Urothelium cell line (cell line): ENCODE measurements around the gene ABHD15.

ENCODE experiments used
- DNase-seq: peaks from one replicate; pipeline ENCODE4 v3.0.0; 2011; ENCODE audit warnings: low spot score, mixed read lengths
- FAIRE-seq: peaks from 2 replicates; lab custom pipeline; 2011; peaks lifted over from hg19 to GRCh38; lab: Jason Lieb, UNC

The ABHD15 gene

DNA sequence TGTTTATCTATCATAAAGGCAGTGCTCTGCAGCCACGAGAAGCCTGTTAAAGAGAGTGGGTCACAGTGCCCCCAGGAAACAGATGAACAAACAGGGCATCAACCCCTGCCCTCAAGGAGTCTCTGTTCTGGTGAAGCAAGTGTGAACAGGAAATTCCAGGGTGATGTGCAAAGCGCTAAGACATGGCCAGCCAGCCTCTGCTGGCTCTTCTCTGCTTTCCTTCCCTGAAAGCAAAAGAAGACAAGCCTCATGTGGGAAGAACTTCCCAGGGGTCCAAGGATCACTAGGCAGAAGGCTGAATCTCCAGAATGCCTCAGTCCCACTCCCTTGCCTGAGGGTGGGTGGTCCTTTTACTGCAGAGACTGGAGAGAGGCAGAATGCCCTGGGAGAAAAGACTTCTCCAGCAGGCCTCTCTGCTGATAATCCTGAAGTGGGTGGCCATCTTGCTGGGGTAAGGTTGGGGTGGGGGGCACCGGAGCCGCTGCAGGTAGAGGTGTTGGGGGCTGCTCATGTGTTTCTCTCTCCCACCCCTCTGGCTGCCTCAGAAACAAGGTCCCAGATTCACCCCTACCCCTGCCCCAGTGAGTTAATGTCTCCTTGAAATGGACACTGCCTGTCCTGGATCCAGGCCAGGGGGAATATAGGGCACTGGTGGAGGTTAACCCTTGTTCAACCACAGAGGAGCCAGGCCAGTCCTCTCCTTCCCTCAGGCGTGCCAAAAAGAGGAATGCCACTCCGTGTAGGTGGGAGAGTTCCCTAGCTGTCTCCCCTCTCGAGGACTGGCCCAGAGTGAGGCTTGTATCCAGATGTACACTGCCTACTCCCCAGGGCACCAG is 28.5 kb upstream of the ABHD15 start:
- FAIRE-seq (no peak), DNase-seq (no peak)

DNA sequence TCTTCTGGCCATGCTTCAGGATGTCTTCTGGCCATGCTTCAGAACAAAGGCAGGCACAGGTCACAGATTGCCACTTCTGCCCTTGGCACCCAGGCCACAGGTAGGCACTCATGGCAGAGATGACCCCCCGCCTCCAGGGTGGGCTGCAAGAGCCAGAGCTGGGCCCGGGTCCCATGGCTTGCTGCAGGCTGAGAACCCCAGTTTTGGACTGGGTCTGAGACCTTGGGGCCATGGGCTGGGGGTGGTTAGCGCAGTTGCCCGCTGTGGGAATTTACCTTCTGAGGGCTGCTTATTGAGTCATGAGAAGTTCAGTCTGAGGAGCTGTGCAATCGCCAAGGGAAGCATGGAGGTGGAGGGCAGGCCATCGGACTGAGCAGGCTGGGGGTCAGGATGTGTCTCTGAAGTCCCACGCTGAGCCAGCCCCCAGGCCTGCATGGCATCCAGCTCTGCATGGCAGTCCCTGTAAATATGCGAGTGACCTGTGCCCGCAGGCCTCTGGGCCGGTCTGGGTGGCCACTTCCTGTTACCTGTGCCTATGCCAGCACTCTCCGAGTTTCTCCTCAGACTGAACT is 27.8 kb upstream of the ABHD15 start:
- DNase-seq = no peak
- no peak for FAIRE-seq

DNA sequence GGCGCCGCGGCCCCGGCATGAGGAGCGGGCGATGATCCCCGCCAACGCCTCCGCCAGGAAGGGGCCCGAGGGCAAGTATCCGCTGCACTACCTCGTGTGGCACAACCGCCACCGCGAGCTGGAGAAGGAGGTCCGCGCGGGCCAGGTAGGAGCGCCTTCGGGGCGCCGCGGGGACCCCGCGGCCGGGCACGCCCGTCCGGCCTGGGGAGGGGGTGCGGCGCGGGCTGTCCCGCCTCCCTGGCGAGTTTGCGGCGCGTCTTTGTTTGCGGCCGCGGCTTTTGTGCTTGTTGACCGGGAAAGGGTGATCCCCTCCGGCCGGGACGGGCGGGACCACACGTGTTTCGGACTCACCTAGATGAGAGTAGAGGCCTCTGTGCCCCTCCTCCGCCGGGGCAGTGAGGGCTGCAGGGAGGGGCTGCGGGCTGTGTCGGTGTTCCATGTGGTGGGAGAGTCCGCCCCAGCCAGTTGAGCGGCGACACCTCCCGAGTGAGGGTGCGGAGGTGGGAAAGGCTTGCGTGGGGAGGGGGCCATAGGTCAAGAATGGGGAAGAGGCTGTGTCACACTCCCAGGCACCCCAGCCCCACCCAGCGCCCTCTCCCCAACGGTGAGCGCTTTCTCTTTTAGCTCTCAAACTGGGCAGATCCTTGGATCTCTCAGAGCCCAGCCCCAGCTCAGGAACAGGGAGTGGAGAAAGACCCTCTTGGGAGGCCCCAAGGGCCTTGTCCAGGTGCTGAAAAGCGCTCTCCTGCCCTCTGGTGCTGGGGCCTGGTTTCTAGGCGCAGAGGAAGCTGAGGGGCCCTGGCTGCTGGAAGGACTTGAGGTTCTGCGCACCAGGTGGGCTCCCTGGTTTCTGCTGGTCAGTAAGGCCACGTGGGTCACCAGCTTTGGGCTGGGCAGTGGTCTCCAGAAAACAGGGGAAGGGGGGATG is 27.0 kb upstream of the ABHD15 start:
- DNase-seq (peak; percentile 33), FAIRE-seq (no peak)

DNA sequence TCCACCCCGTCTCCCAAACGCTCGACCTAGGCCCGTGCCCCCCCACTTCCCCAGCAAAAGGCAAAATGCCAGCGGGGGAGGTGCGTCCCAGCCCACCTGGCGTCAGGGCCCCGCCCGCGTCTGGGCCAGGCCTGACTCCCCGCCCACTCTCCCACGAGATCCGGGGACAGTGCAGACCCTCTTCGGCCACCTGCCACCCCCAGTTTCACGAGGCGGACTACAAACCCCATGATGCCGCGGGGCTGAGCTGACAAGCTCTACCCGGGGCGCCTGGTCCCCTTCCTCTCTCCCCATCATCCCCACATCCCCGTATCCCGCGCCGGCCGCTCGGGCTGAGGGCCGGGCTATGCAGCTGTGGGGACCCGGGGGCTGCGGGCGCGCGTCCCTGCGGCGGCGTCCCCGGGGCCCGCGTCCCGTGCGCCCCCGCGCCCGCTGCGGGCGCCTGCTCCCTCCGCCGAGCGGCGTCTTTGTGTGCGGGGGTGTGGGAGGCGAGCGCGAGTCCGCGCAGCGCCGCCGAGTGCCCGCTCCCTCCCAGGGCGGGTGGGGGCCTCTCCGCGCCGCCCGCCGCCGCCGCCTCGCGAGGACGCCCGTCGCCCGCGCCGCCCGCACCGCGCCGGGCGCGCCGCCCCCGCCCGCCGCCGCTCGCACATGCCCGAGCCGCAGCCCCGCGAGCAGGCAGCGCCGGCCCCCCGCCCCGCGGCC is 26.2 kb upstream of the ABHD15 start, which contains the start of gene ANKRD13B:
Gene ANKRD13B, plus strand, starts transcription at position 283 of the 702 bp plus-strand sequence. CDS start 490 bp downstream, outside the sequence.
- FAIRE-seq (no peak), DNase-seq (peak; percentile 44)

DNA sequence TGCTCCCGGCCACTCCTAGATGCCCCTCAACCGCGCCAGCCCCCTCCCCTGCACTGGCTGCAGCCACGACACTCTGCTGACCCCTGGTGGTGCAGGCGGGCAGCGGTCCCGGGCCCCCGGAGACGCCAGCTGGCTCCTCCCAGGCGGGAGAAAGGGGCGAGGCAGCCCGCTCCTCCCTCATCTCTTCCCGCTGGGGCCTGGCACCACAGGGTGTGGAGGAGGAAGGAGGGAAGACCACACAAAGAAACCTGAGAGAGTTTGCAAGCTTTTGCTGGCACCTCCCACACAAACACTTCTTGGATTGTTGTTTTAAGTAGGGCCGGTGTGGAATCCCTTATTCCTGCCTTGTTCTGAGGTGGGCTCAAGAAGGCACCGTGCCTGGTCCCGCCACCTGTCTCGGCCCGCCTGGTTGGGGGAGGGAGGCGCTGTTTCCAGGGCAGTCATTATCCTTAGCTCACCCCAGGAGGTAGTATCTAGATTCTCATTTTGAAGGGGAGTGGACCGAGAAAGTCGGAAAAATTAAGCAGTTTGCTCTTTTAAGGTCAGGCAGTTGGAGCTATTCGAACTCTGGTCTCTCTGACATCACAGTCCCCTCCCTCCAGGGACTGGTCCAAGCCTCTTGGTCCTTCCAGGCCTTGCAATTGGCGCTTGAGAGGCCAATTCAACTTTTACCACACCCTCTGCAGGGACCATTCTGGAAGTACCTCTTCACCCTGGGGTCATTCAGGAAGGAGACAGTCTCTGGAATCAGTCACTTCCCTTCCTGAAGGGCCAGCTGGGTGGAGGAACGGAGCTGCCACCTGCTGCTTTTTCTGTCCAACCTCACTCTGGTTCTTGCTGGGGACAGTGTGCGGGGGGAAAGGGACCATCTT is 25.1 kb upstream of the ABHD15 start:
- peak; percentile 83 for FAIRE-seq
- DNase-seq = peak; percentile 95

DNA sequence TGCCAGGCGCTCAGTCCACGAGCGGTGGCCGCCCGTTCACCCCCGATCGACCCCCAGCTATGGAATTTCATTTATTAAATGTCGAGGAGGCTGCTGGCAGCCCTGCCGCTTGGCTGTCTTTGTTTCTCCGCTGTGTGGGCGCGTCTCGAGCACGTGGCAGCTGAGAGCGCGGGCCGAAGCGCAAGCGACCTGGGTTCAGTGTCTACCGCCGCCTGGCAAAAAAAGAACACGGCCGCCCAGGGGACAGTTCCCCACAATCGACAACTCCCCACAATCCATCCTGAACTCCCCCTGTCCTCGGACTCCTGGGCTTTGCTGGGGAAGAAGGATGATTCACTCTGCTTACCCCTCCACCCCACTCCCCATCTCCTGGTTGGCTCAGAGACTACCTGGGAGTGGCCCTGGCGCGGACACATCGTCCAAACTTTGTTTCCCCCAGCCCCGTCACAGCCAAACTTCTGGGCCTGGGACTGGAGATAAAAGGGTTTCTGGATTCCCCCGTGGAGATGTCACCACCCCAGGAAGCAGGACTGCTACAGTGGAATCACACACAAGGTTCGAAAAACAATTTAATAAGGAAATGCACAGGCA is 24.4 kb upstream of the ABHD15 start:
- FAIRE-seq (peak; percentile 20), DNase-seq (peak; percentile 78)

DNA sequence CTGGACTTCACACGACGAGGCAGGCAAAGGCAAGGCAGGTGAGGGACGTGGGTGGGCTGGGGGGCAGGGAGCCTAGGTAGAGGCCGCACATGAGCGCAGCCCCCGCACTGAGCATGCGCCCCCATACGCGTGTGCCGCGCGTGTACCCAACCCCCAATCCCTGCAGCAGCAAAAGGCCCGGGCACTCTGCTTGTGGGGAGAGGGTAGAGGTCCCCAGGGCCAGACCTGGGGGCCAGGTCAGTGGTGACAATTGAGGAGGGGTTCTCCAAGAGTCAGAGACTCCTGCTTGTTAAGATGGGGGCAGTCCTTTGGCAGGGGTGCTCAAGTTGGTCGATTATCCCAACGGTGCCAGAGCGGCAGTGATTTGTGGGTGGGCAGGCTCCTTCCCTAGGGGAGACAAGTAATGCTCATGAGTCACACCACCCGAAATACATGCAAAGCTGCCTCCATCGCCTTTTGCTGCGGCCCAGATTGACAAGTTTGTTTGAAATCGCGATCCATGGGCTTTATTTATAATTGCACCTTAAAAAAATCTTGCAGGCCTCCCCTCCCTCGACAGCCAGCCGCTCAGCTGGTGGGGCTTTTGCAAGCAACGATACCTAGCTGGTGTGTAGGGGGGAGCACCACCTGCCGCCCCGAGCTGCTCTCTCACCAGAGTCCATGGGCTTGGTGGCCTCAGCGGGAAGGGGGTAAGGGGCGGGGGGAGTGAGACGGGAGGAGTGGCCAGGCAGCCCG is 23.7 kb upstream of the ABHD15 start:
- FAIRE-seq (no peak), DNase-seq (peak; percentile 21)

DNA sequence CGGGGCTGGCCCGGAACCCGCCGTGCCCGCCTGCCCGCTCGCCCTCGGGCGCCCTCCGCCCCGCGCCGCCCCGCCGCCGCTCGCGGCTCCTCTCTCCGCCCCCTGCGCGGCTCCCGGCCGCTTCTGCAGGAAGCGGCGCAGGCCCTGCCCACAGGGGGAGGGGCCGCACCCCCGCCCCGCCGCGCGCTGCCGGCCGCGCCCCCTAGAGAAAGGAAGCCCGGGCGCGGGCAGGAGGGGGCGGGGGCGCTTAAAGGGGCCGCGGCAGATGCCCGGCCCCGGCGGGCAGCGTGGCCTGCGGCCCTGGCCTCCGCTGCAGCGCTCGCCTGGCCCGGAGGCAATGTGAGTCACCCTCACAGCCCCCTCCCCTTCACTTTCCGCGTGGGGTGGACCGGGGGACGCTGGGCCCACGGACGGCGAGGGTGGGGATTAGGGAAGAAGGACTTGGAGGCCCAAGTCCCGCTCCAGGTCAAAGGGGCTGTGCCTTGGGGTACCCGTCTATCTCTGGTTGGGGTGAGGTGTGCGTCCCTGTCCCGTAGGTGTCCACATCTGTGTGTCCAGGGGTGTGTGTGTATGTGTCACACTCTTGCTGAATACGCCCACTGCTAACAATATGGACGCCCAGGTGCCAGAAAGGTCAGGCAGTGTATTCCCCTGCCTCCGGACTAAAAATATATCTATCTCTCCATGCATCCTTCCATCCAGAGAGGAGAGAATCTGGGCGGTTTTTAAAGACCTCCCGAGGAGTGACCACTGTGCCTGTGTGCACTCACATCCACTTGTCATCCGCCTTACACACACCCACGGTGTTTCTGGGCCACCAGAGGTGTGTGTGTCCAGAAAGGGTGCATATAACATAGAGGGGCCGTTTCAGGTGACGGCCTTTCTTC is 22.9 kb upstream of the ABHD15 start, which contains the start of gene GIT1:
Gene GIT1, minus strand, starts transcription at position 125 of the 887 bp plus-strand sequence. CDS start 270 bp downstream, outside the sequence.
- DNase-seq = peak; percentile 96

DNA sequence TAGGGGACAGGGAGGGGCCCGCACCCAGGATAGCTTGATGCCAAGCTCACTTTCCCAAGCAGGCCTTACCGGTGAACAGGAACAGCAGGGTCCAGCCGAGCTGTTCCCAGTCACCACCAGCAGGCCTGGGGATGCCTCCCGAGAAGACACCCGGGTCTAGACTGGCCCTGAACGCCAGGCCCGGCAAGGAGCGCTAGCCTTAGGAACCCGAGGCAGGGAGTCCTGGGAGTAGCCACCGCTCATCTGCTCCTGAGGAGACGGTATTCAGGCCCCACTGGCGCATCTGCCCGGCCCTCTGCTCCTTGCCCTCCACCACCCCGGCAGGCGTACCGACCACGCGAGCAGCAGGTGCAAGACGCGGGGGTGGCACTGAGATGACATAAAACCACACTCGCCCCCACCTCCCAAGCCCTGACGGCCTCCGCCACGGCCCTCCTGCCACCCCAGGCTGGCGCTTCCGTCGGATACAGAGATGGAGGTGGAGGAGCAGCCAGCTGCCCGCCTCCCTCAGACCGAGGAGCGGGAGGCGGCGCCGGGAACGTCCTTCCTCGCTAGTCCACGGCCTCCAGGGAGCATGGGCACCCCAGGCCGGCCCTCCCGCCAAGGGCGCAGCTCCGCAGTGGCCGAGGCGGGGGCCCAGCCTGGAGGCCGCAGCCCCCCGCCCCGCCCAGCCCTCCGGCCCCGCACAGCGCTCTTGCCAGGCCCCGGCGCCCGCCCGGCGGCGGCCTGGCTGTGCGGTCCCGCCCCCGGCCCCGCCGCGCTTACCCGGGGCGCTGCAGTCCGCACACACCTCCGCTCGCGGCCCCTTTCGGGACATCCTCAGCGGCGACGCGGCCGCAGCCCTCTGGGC is 21.9 kb upstream of the ABHD15 start:
- FAIRE-seq (peak; percentile 63), DNase-seq (peak; percentile 44)

More for the DNA sequence above, 22.9 kb upstream of the ABHD15 start, which contains the start of gene GIT1:
- FAIRE-seq = peak; percentile 42

DNA sequence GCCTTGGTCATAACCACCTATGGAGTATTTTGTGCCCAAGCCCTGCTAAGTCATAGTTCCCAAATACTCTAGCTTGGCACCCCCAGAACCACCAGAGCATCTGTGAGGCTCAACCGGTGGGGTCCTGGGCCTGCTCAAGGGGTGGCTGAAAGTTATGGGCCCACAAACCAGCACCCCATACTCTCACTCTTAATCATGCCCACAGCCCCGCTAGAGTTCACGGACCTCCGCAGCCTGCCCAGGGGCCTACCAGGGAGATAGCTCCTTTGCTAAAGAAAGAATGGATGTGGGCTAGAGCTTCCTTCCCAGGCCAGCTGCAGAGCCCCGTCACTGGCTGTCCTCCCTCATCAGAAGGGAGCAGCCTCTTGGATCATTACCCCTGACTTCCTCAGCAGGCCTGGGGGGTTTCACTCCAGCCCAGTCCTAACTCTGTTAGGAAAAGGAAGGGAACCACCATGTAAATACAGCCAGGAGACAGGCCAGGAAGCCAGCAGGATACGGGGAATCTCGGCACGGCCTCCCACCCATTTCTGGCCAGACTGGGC is 21.3 kb upstream of the ABHD15 start:
- no peak for DNase-seq
- FAIRE-seq = no peak

DNA sequence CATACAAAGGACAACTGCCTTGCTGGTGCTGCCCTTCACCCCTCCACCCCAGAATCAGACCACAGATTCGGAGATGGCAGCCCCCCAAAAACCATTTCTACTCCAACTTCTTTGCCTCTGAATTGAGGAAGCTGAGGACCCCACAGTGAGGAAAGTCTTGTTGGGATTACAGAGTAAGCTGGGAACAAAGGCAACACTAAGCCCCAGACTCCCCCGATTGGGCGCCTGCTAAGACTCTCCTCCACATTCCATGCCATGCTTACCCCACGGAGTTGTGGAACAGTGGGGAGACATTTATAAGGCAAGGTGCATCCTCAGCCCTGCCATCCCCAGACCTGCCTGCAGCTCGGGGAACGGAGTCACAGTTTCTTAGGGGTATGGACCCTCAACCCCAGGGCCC is 20.8 kb upstream of the ABHD15 start:
- no peak for DNase-seq
- no peak for FAIRE-seq

DNA sequence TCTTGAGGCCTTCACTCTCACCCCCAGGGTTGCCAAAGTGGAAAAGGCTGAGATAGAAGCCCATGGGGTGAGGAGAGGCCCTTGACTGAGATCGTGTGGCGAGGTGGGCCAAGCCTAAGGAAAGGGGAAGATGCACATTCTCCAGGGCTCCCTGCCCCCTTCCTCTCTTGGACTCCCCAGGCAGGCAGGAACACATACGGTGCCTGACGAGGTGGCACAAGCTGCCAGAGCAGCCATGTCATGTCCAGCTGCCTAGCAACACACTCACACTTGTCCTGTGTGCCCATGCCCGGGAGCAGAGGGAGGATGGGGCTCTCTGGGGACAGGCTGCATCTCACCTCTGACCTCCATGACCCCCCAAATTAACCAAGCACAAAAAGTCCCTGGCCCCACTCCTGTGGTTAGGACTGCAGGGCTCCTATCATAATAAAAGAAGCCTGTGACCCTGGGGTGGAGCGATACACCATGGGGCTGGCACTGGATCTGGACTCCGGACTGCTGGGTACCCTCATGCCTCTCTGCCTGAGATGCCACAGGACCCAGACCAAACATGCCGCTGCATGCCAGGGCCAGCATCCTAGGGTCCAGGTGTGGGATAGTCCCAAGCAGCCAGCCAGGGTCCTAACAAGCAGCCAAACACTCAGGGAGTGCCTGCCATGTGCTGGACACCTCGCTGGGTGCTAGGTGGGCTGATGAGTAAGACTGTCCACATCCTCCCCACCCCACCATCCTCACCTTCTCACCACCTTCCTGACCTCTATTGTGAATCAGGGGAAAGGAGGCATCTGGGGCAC is 20.0 kb upstream of the ABHD15 start:
- DNase-seq (no peak), FAIRE-seq (peak; percentile 37)

DNA sequence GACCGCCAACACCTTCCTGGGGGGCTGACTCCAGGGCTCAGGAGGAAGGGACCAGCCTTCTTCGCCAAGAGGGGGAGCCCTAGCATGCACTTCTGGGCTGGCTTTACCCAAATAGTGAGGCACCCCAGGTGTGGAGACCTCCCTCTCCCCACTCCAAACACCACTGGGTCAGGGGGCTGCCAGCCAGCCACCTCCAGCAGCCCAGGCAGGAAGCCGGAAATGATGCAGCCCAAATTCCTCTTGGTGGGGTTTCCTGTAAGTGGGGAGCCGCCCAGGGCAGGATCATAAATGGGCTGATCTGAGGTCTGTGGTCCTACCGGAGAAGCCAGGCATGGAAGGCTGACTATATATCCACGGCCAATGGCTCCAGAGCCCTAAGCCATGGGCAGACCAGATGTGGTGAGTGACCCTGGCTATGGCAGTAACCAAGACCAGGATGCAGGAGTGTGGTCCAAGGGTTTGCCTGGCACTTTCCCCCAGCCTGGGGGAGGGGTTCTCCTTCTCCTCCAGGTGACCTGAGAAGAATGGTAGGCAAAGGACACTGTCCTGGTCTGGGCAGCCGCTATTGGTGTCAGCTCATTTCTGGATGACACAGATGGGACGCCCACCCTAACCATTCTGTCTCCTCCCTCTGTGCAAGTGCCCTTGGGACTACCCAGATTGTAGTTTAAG is 18.4 kb upstream of the ABHD15 start:
- no peak for FAIRE-seq
- DNase-seq = no peak

DNA sequence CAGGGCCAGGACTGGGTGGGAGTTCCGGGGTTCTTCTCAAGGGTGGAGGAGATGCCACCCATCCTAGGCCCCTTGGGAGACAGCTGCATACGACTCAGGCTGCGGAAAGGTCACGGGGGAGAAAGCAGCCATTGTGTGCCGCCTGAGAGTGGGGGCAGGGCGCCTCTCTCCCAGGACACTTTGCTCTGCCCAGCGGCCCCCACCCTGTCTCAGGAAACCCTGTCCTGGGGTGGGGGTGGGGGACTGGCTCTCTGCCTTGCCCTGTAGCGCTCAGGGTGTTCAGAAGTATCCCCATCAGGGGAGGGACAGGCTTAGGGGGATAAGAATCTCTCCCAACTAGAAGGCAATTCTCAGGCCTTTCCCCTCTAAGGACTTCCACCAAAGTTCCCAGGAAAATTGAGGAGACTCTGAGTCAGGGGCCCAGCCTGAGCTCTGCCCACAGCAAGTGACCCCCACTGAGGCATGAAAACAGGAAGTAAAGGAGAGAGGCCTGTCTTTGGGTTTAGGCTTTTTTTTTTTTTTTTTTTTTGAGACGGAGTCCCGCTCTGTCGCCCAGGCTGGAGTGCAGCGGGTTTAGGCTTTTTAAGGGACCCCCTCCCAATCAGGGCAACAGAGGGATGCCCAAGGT is 17.7 kb upstream of the ABHD15 start:
- DNase-seq = no peak
- FAIRE-seq = no peak
